H1 (cell line): ENCODE data around the gene INPP4B. TPM values are rescaled to one million over a fixed set of nuclear protein-coding genes. Genes with fewer than 3 reads are reported as not detected.

Source experiments
- CTCF ChIA-PET: fragments of 300-600 bp; sonication (Branson Sonifier 250); formaldehyde crosslinking; loops from one replicate; lab custom pipeline; 2021; ENCODE audit not compliant: partially characterized antibody; lab: Charles Lee
- POLR2A ChIA-PET: fragments of 300-600 bp; sonication (Branson Sonifier 250); formaldehyde crosslinking; loops from one replicate; lab custom pipeline; 2021; ENCODE audit warnings: inconsistent platforms; ENCODE audit not compliant: partially characterized antibody; lab: Charles Lee
- DNase-seq, 2 experiments: peaks; one replicate each; pipeline versions ENCODE4 v3.0.0 to v3.0.0-alpha.2; 2010 to 2022; ENCODE audit warnings: low spot score in 2 of 2, low read depth in 1 of 2, mixed read lengths in 1 of 2
- FAIRE-seq: peaks from 2 replicates; lab custom pipeline; 2011; peaks lifted over from hg19 to GRCh38; lab: Jason Lieb, UNC
- H2AFZ ChIP-seq: 2 replicates; pipeline ENCODE4 v1.8.1; 2012; ENCODE audit warnings: low read length, inconsistent platforms
- H2AK5ac ChIP-seq: 2 replicates; pipeline ENCODE4 v1.6.1; 2013; ENCODE audit warnings: low read depth, low read length
- H2BK120ac ChIP-seq: replicated peaks from 2 replicates; pipeline ENCODE3; 2013; ENCODE audit warnings: low read depth, low read length, inconsistent platforms
- H2BK12ac ChIP-seq: 2 replicates; pipeline ENCODE4 v1.6.1; 2013; ENCODE audit warnings: low read depth, low read length
- H2BK15ac ChIP-seq: 2 replicates; pipeline ENCODE4 v1.6.1; 2013; ENCODE audit warnings: low read length
- H2BK20ac ChIP-seq: 2 replicates; pipeline ENCODE4 v1.6.1; 2013; ENCODE audit warnings: low read length
- H2BK5ac ChIP-seq: 2 replicates; pipeline ENCODE4 v1.6.1; 2013; ENCODE audit warnings: low read depth, low read length
- H3K14ac ChIP-seq: 2 replicates; pipeline ENCODE4 v1.6.1; 2013; ENCODE audit warnings: inconsistent platforms; ENCODE audit not compliant: insufficient read length
- H3K18ac ChIP-seq: 2 replicates; pipeline ENCODE4 v1.6.1; 2013; ENCODE audit warnings: low read length; ENCODE audit errors: extremely low read depth
- H3K23ac ChIP-seq: 2 replicates; pipeline ENCODE4 v1.6.1; 2013; ENCODE audit warnings: inconsistent platforms; ENCODE audit not compliant: insufficient read length
- H3K23me2 ChIP-seq: 2 replicates; pipeline ENCODE4 v1.6.1; 2013; ENCODE audit warnings: low read depth, low read length
- H3K27ac ChIP-seq: 2 replicates; pipeline ENCODE4 v1.6.1; 2011; ENCODE audit warnings: low read depth, low read length, inconsistent platforms
- H3K27me3 ChIP-seq, 4 experiments: replicated peaks in 1 of 4; 1 replicate in 1 of 4; 2 replicates in 3 of 4; pipeline versions ENCODE4 v1.6.1 to v1.8.1; 2011 to 2013; ENCODE audit warnings: low read length in 3 of 4, mild to moderate bottlenecking in 3 of 4, inconsistent platforms in 2 of 4, mixed read lengths in 2 of 4, moderate library complexity in 1 of 4; ENCODE audit not compliant: control insufficient read depth in 3 of 4, insufficient read depth in 3 of 4; ENCODE audit errors: extremely low read depth in 1 of 4
- H3K36me3 ChIP-seq, 4 experiments: 2 replicates each; pipeline versions ENCODE4 v1.6.1 to v1.8.1; 2011 to 2013; ENCODE audit warnings: mild to moderate bottlenecking in 4 of 4, low read length in 3 of 4, moderate library complexity in 2 of 4, control low read depth in 1 of 4, inconsistent platforms in 1 of 4; ENCODE audit not compliant: insufficient read depth in 4 of 4, control insufficient read depth in 2 of 4
- H3K4ac ChIP-seq: replicated peaks from 2 replicates; pipeline ENCODE3; 2013; ENCODE audit warnings: low read length, low read depth, mixed read lengths, inconsistent platforms; ENCODE audit not compliant: insufficient read length
- H3K4me1 ChIP-seq, 4 experiments: replicated peaks in 1 of 4; 1 replicate in 1 of 4; 2 replicates in 3 of 4; pipeline versions ENCODE4 v1.6.1 to v1.8.1; 2011 to 2013; ENCODE audit warnings: low read length in 3 of 4, inconsistent platforms in 2 of 4, mixed read lengths in 1 of 4; ENCODE audit not compliant: insufficient read depth in 4 of 4, control insufficient read depth in 3 of 4
- H3K4me2 ChIP-seq, 2 experiments: 2 replicates each; pipeline versions ENCODE4 v1.6.1 to v1.8.1; 2011 to 2013; ENCODE audit warnings: low read depth in 2 of 2, low read length in 2 of 2, control low read depth in 1 of 2, inconsistent platforms in 1 of 2, mild to moderate bottlenecking in 1 of 2; ENCODE audit not compliant: insufficient read depth in 1 of 2
- H3K4me3 ChIP-seq, 4 experiments: fragments of 200-600, 300-600 bp in 1 of 4; sonication (generic), shearing (Covaris generic), sonication (Bioruptor Twin) in 1 of 4; 2 replicates each; pipeline versions ENCODE4 v1.5.1 to v1.8.1; 2011 to 2016; ENCODE audit warnings: low read length in 4 of 4, low read depth in 3 of 4, control low read depth in 2 of 4, inconsistent platforms in 2 of 4, mild to moderate bottlenecking in 2 of 4, mixed read lengths in 1 of 4, moderate library complexity in 1 of 4; ENCODE audit not compliant: insufficient read depth in 2 of 4; ENCODE audit errors: extremely low read depth in 1 of 4
- H3K56ac ChIP-seq: replicated peaks from 2 replicates; pipeline ENCODE3; 2013; ENCODE audit warnings: low read depth, mild to moderate bottlenecking, mixed read lengths, low read length, inconsistent platforms; ENCODE audit not compliant: insufficient read length
- H3K79me1 ChIP-seq: 2 replicates; pipeline ENCODE4 v1.6.1; 2013; ENCODE audit warnings: low read depth, low read length, control low read depth
- H3K79me2 ChIP-seq, 2 experiments: 2 replicates each; pipeline versions ENCODE4 v1.6.1 to v1.8.1; 2012 to 2013; ENCODE audit warnings: low read length in 2 of 2, mild to moderate bottlenecking in 2 of 2, inconsistent platforms in 1 of 2; ENCODE audit not compliant: insufficient read depth in 2 of 2, control insufficient read depth in 1 of 2
- H3K9ac ChIP-seq, 4 experiments: replicated peaks in 1 of 4; 1 replicate in 1 of 4; 2 replicates in 3 of 4; pipeline versions ENCODE4 v1.6.1 to v1.8.1; 2011 to 2013; ENCODE audit warnings: low read depth in 3 of 4, low read length in 3 of 4, control low read depth in 2 of 4, mild to moderate bottlenecking in 2 of 4, moderate library complexity in 2 of 4, inconsistent platforms in 1 of 4; ENCODE audit errors: extremely low read depth in 1 of 4
- H3K9me3 ChIP-seq, 2 experiments: 2 replicates each; pipeline versions ENCODE4 v1.6.1 to v1.8.1; 2012 to 2013; ENCODE audit warnings: mild to moderate bottlenecking in 2 of 2, moderate library complexity in 2 of 2, control low read depth in 1 of 2, inconsistent platforms in 1 of 2, low read depth in 1 of 2, low read length in 1 of 2, mixed read lengths in 1 of 2; ENCODE audit not compliant: insufficient read depth in 2 of 2
- H4K20me1 ChIP-seq, 2 experiments: replicated peaks in 1 of 2; 2 replicates each; pipeline versions ENCODE3 to v1.8.1; 2011 to 2013; ENCODE audit warnings: inconsistent platforms in 2 of 2, low read length in 2 of 2, mild to moderate bottlenecking in 1 of 2; ENCODE audit not compliant: insufficient read depth in 2 of 2, control insufficient read depth in 1 of 2
- H4K5ac ChIP-seq: 2 replicates; pipeline ENCODE4 v1.6.1; 2013; ENCODE audit warnings: low read length, low read depth, mixed read lengths, inconsistent platforms; ENCODE audit not compliant: insufficient read length
- H4K8ac ChIP-seq: 2 replicates; pipeline ENCODE4 v1.8.0; 2013; ENCODE audit warnings: mild to moderate bottlenecking, moderate library complexity, low read length, inconsistent platforms; ENCODE audit not compliant: insufficient read depth; ENCODE audit errors: extremely low read depth
- H4K91ac ChIP-seq: replicated peaks from 2 replicates; pipeline ENCODE3; 2013; ENCODE audit warnings: low read length, mixed read lengths, inconsistent platforms; ENCODE audit not compliant: insufficient read length
- JUN ChIP-seq: IDR thresholded peaks from 2 replicates; pipeline ENCODE4 v1.6.1; 2011; ENCODE audit warnings: low read depth, mild to moderate bottlenecking, improper control_type of control experiment, low read length
- TEAD4 ChIP-seq: IDR thresholded peaks from 2 replicates; pipeline ENCODE4 v1.6.1; 2012; ENCODE audit warnings: low read depth, low read length, inconsistent platforms, mixed read lengths
- WGBS, 2 experiments: shearing (Covaris generic) in 1 of 2; methylation state at CpG; one replicate each; pipeline versions ENCODE4 v1.1.6 to v1.1.7; 2013 to 2015; ENCODE audit warnings: low lambda C conversion rate in 2 of 2, mixed read lengths in 2 of 2, inconsistent platforms in 1 of 2, low coverage in 1 of 2, missing lambda C conversion rate in 1 of 2; ENCODE audit not compliant: insufficient replicate concordance in 2 of 2, insufficient coverage in 1 of 2, insufficient read length in 1 of 2; ENCODE audit errors: extremely low coverage in 1 of 2, missing lambda C conversion rate in 1 of 2; 5-methylcytosine and 5-hydroxymethylcytosine counted together
- polyA plus RNA-seq, 7 experiments: library from polyadenylated mRNA; depleted of rRNA in 3 of 7; stranded (reverse) in 5 of 7; unstranded in 2 of 7; fragments of >200 nt in 5 of 7; fragments of 200-250 nt in 2 of 7; gene quantifications; 1 replicate in 5 of 7; 2 replicates in 1 of 7; 4 replicates in 1 of 7; pipeline versions ENCODE4 v1.2.1 to v1.2.3, GENCODE V29; 2011 to 2013; ENCODE audit warnings: missing spikeins in 2 of 7, mixed read lengths in 2 of 7
- total RNA-seq: library from RNA; stranded (reverse); fragmentation: NEBNext Ultra II Directional; extraction: Animal tissue kit (Norgen Biotek cat#: 25700); gene quantifications from 2 replicates; pipeline ENCODE4 v1.2.1, GENCODE V29; 2021

The INPP4B gene
- total and polyA plus RNA-seq, 2 of the 8 experiments (the other 6 are each of a cell fraction or from before 2014, with no cell fraction given), result 0.11 to 0.54 TPM

GRCh38 chr4:142708231-142708630 lies 137.9 kb downstream of the INPP4B start:
- no peaks in the 10 kb centered on the region for H3K9me3 ChIP-seq
- H4K8ac ChIP-seq, result no peak overlapping the region
- H3K18ac ChIP-seq, result no peak overlapping the region
- peak in 1 of 2 experiments; percentile 7 for DNase-seq
- no peak overlapping the region for H4K5ac ChIP-seq
- CTCF ChIA-PET, result interaction anchor here (0.6 kb wide), 2 partner anchors 25 to 49 kb away, joined by 3 to 5 read pairs; no protein-coding TSS in a partner anchor
- FAIRE-seq, result no peak
- no peaks in the 10 kb centered on the region for H3K36me3 ChIP-seq
- H4K91ac ChIP-seq, result no peak overlapping the region
- H3K56ac ChIP-seq, result no peak overlapping the region
- POLR2A ChIA-PET, result no interaction called here
- H2AFZ ChIP-seq, result no peak overlapping the region
- H3K4me2 ChIP-seq, result no peak overlapping the region; a peak in 1 of 4 replicates
- no peak overlapping the region for H2BK120ac ChIP-seq
- H2AK5ac ChIP-seq, result no peak overlapping the region
- no peak overlapping the region for H3K4me3 ChIP-seq
- no peak overlapping the region for H3K4ac ChIP-seq
- no peaks in the 10 kb centered on the region for H3K79me1 ChIP-seq
- peak; percentile 37; the same call in 1 of the 2 replicates for TF ChIP-seq TEAD4
- no peak for TF ChIP-seq JUN
- no peak overlapping the region for H2BK5ac ChIP-seq
- H4K20me1 ChIP-seq, result no peaks in the 10 kb centered on the region
- no peak overlapping the region for H3K14ac ChIP-seq
- peaks cover 16 to 34% (median 22%) of the 10 kb centered on the region in 4 experiments for H3K27me3 ChIP-seq
- no peaks in the 10 kb centered on the region for H3K79me2 ChIP-seq
- no peaks in the 10 kb centered on the region; a peak in 1 of 7 replicates for H3K4me1 ChIP-seq
- H3K23ac ChIP-seq, result no peak overlapping the region
- H3K27ac ChIP-seq, result no peak overlapping the region
- H3K9ac ChIP-seq, result no peak overlapping the region
- H3K23me2 ChIP-seq, result no peaks in the 10 kb centered on the region; the same call in 1 of the 2 replicates
- no peak overlapping the region for H2BK20ac ChIP-seq
- no peak overlapping the region for H2BK12ac ChIP-seq
- WGBS, 2 experiments, result 92% methylated on average over 1 of the region's 1 CpG; no CpG with 5 or more reads in 1 of the 2 experiments
- H2BK15ac ChIP-seq, result no peak overlapping the region
